ENCODE measurements around the gene PALB2. TPM values are rescaled to one million over a fixed set of nuclear protein-coding genes. Genes with fewer than 3 reads are reported as not detected.

The PALB2 gene
- total RNA-seq, 4 donors from 2014 or later, result 10.8 to 17.2 (median 14.0) TPM

DNA sequence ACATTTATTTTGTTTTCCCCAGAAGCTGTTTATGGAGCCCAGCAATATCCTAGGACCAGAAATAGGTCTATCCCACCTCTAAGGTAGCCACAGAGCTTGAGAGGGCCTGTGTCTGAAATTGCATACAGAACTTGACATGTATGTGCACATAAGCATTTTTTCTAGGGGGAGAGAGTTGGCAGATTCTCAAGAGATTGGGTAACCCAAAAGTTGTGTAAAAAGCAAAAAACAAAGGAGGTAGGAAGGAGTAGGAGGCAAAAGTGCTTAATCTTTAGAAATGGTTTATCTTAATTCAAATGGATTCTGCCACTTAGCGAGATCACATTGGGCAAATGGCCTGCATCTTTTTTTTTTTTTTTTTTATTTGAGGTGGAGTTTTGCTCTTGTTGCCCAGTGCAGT, 41.1 kb upstream of the PALB2 start:
- Histone ChIP-seq H3K4me1 (peaks cover 4 to 12% of the 10 kb centered on the region in 2 donors), H3K27me3 (no peaks in the 10 kb centered on the region), H3K9me3 (no peaks in the 10 kb centered on the region), H3K36me3 (peaks cover 8 to 9% of the 10 kb centered on the region in 2 donors), H3K4me3 (replicated peaks in 1 of 3) (no peak overlapping the region), H3K27ac (no peak overlapping the region)
- TF ChIP-seq, protein P1, sequence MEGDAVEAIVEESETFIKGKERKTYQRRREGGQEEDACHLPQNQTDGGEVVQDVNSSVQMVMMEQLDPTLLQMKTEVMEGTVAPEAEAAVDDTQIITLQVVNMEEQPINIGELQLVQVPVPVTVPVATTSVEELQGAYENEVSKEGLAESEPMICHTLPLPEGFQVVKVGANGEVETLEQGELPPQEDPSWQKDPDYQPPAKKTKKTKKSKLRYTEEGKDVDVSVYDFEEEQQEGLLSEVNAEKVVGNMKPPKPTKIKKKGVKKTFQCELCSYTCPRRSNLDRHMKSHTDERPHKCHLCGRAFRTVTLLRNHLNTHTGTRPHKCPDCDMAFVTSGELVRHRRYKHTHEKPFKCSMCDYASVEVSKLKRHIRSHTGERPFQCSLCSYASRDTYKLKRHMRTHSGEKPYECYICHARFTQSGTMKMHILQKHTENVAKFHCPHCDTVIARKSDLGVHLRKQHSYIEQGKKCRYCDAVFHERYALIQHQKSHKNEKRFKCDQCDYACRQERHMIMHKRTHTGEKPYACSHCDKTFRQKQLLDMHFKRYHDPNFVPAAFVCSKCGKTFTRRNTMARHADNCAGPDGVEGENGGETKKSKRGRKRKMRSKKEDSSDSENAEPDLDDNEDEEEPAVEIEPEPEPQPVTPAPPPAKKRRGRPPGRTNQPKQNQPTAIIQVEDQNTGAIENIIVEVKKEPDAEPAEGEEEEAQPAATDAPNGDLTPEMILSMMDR (IDR thresholded peaks at IDR 0.05), result no peak
- TF ChIP-seq POLR2A (IDR thresholded peaks at IDR 0.05), result no peak
- no peak for DNase-seq
- intact Hi-C loops (cut with DNase I), result no loop called here
- 82 to 97% methylated on average over 1 of the region's 1 CpG for WGBS, 2 donors

DNA sequence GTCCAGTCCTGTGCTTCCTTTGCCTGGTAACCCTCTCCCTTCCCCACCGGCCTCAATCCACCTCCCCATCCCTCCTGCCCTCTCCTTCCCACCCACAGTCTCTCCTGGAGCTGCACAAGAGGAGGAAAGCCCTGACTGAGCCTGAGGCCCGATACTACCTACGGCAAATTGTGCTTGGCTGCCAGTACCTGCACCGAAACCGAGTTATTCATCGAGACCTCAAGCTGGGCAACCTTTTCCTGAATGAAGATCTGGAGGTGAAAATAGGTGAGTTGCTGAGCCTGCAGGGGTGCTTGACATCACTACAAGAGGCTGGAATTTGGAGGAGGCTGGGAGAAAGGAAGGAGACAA, 38.9 kb upstream of the PALB2 start:
- peaks cover 4 to 12% of the 10 kb centered on the region in 2 donors for H3K4me1 ChIP-seq
- TF ChIP-seq POLR2A (IDR thresholded peaks at IDR 0.05), result no peak
- TF ChIP-seq, protein P1 (IDR thresholded peaks at IDR 0.05), result no peak
- H3K27me3 ChIP-seq, result no peaks in the 10 kb centered on the region
- intact Hi-C loops (cut with DNase I), result no loop called here
- WGBS, 2 donors, result 36 to 45% methylated on average over 6 of the region's 6 CpGs
- H3K4me3 ChIP-seq (replicated peaks in 1 of 3), result no peak overlapping the region
- H3K27ac ChIP-seq, result no peak overlapping the region
- DNase-seq, result no peak
- no peaks in the 10 kb centered on the region for H3K9me3 ChIP-seq
- H3K36me3 ChIP-seq, result peaks cover 0 to 7% of the 10 kb centered on the region in 2 donors

DNA sequence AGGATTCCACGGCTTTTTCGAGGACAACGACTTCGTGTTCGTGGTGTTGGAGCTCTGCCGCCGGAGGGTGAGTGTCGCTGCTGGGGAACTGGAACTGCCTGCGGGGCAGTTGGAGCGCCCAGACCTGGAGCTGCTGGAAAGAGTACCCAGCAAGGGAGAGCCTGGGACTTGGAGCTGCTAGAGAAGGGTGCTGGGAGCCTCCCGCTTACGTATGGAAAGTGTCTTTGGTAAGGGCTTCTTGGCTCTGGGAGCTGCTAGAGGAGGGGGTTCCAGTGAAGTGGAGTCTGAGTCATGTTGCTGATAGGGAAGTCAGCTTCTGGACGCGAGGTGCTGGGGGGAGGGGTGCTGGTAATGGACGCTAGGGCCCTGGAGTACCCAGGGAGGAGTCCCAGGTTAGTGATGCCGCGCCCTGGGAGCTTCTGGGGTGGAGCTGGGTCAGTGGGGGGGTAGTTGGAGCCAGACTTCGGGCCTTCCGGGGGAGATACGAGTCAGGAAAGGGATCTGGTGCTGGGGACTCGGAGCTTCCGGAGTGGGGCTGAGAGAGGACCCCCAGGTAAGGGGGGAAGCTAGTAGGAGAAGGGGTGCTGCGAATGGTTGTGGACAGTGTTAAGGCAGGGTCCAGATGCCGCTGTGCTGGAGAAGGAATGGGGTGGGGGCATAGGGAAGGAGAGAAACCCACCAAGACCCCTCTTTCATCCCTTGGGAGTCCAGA, 38.3 kb upstream of the PALB2 start:
- WGBS, 2 donors, result 11 to 17% methylated on average over 14 to 24 of the region's 24 CpGs
- intact Hi-C loops (cut with DNase I), result no loop called here
- Histone ChIP-seq H3K9me3 (no peaks in the 10 kb centered on the region), H3K4me3 (replicated peaks in 1 of 3) (peak overlapping the region in 1 of 3 donors; percentile 38), H3K27ac (no peak overlapping the region), H3K36me3 (peaks cover 0 to 5% of the 10 kb centered on the region in 2 donors), H3K4me1 (peaks cover 4 to 12% of the 10 kb centered on the region in 2 donors), H3K27me3 (no peaks in the 10 kb centered on the region)
- DNase-seq, result peak in 1 of 2 donors; percentile 7
- TF ChIP-seq, protein P1 (IDR thresholded peaks at IDR 0.05), result no peak
- no peak for TF ChIP-seq POLR2A (IDR thresholded peaks at IDR 0.05)

DNA sequence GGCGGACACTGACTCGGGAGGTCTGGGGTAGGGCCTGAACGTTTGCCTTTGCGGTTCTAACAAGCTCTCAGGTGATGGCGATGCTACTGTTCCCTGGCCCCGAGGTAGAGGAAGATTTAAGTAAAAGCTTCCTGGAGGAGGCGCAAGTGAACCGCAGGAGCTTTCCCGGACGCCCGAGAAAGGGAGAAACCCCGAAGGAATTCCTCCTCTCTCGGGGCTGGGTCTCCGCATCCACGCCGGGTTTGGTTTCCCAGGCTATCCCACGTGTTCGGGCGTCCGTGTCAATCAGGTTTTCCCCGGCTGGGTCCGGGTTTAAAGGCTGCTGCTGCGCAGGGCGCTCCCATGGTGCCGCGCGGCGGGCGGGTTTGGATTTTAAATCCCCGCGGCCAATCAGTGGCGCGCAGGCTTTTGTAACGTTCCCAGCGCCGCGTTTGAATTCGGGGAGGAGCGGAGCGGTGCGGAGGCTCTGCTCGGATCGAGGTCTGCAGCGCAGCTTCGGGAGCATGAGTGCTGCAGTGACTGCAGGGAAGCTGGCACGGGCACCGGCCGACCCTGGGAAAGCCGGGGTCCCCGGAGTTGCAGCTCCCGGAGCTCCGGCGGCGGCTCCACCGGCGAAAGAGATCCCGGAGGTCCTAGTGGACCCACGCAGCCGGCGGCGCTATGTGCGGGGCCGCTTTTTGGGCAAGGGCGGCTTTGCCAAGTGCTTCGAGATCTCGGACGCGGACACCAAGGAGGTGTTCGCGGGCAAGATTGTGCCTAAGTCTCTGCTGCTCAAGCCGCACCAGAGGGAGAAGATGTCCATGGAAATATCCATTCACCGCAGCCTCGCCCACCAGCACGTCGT, 37.5 kb upstream of the PALB2 start, which contains the start of gene PLK1:
TSS of gene PLK1 (plus strand) at position 460 of the 844 bp plus-strand sequence. CDS start at position 504, 44 bp downstream.
- intact Hi-C loops (cut with DNase I), result no loop called here
- WGBS, 2 donors, result 1 to 2% methylated on average over 6 to 54 of the region's 75 CpGs
- H3K4me1 ChIP-seq, result peaks cover 4 to 12% of the 10 kb centered on the region in 2 donors
- DNase-seq, result peak; percentile 66 to 73
- peaks cover 0 to 1% of the 10 kb centered on the region in 2 donors for H3K36me3 ChIP-seq
- no peak for TF ChIP-seq POLR2A (IDR thresholded peaks at IDR 0.05)
- TF ChIP-seq, protein P1 (IDR thresholded peaks at IDR 0.05), result peak in 2 of 6 experiments; percentile 12 to 34
- no peaks in the 10 kb centered on the region for H3K9me3 ChIP-seq
- no peaks in the 10 kb centered on the region for H3K27me3 ChIP-seq
- H3K27ac ChIP-seq, result no peak within 1 kb of the TSS
- peak within 1 kb of the TSS in 2 of 3 donors; percentile 38 to 40 for H3K4me3 ChIP-seq (replicated peaks in 1 of 3)
